ENCODE measurements around the gene NOD2.

GRCh38 chr16:50683689-50684374 lies 9.6 kb upstream of the NOD2 start:
- TF ChIP-seq CTCF (IDR thresholded peaks at IDR 0.05): no peak
- TF ChIP-seq ZFX (IDR thresholded peaks at IDR 0.05; ENCODE audit: borderline replicate concordance): no peak
